H9 (cell line): Measurements from ENCODE around the gene DAPK2. TPM values are rescaled to one million over a fixed set of nuclear protein-coding genes. Genes with fewer than 3 reads are reported as not detected.

ENCODE experiments used
- DNase-seq: peaks from one replicate; pipeline ENCODE4 v3.0.0-alpha.2; 2017
- H2AFZ ChIP-seq: one replicate; pipeline ENCODE4 v1.6.1; 2013; ENCODE audit warnings: mild to moderate bottlenecking, low read length, control low read depth, moderate library complexity
- H2AK5ac ChIP-seq: 2 replicates; pipeline ENCODE4 v1.6.1; 2013; ENCODE audit warnings: low read length, control low read depth, mixed read lengths; ENCODE audit not compliant: insufficient read length
- H2BK120ac ChIP-seq: one replicate; pipeline ENCODE4 v1.6.1; 2013; ENCODE audit warnings: low read depth, mild to moderate bottlenecking, low read length, control low read depth, inconsistent platforms; ENCODE audit not compliant: poor library complexity, severe bottlenecking
- H2BK12ac ChIP-seq: 2 replicates; pipeline ENCODE4 v1.6.1; 2013; ENCODE audit warnings: low read length, control low read depth, mixed read lengths, low read depth; ENCODE audit not compliant: insufficient read length
- H2BK15ac ChIP-seq: 2 replicates; pipeline ENCODE4 v1.6.1; 2013; ENCODE audit warnings: low read depth, low read length, control low read depth
- H2BK20ac ChIP-seq: one replicate; pipeline ENCODE4 v1.6.1; 2013; ENCODE audit warnings: low read depth, mild to moderate bottlenecking, low read length, control low read depth, inconsistent platforms; ENCODE audit not compliant: poor library complexity, severe bottlenecking
- H2BK5ac ChIP-seq: 2 replicates; pipeline ENCODE4 v1.6.1; 2013; ENCODE audit warnings: low read length, control low read depth, mixed read lengths; ENCODE audit not compliant: insufficient read length
- H3K14ac ChIP-seq: 2 replicates; pipeline ENCODE4 v1.6.1; 2013; ENCODE audit warnings: low read length, control low read depth; ENCODE audit not compliant: insufficient read depth
- H3K18ac ChIP-seq: 2 replicates; pipeline ENCODE4 v1.6.1; 2013; ENCODE audit warnings: low read depth, mild to moderate bottlenecking, mixed read lengths, low read length, control low read depth; ENCODE audit not compliant: insufficient read length
- H3K23ac ChIP-seq: 2 replicates; pipeline ENCODE4 v1.6.1; 2013; ENCODE audit warnings: low read length, control low read depth, mixed read lengths, low read depth; ENCODE audit not compliant: insufficient read length
- H3K23me2 ChIP-seq: 2 replicates; pipeline ENCODE4 v1.6.1; 2013; ENCODE audit warnings: low read depth, mild to moderate bottlenecking, mixed read lengths, low read length, control low read depth; ENCODE audit not compliant: insufficient read length, poor library complexity, severe bottlenecking
- H3K27ac ChIP-seq: 2 replicates; pipeline ENCODE4 v1.5.1; 2013; ENCODE audit warnings: low read length, control low read depth, mixed read lengths, low read depth; ENCODE audit not compliant: insufficient read length
- H3K27me3 ChIP-seq: 2 replicates; pipeline ENCODE4 v1.6.1; 2013; ENCODE audit warnings: low read length, control low read depth, inconsistent platforms; ENCODE audit not compliant: insufficient read depth
- H3K4ac ChIP-seq: 2 replicates; pipeline ENCODE4 v1.6.1; 2013; ENCODE audit warnings: low read depth, mild to moderate bottlenecking, control low read depth, inconsistent platforms, low read length, moderate library complexity
- H3K4me1 ChIP-seq: 2 replicates; pipeline ENCODE4 v1.6.1; 2013; ENCODE audit warnings: low read length, control low read depth, inconsistent platforms; ENCODE audit not compliant: insufficient read depth
- H3K4me2 ChIP-seq: 2 replicates; pipeline ENCODE4 v1.6.1; 2013; ENCODE audit warnings: low read length, control low read depth, mixed read lengths; ENCODE audit not compliant: insufficient read length, insufficient read depth
- H3K56ac ChIP-seq: 2 replicates; pipeline ENCODE4 v1.6.1; 2013; ENCODE audit warnings: low read depth, mild to moderate bottlenecking, mixed read lengths, low read length, control low read depth; ENCODE audit not compliant: insufficient read length
- H3K79me1 ChIP-seq: 2 replicates; pipeline ENCODE4 v1.6.1; 2013; ENCODE audit warnings: low read depth, mild to moderate bottlenecking, moderate library complexity, low read length, control low read depth, inconsistent platforms; ENCODE audit not compliant: insufficient read depth, poor library complexity, severe bottlenecking
- H3K79me2 ChIP-seq: 2 replicates; pipeline ENCODE4 v1.6.1; 2013; ENCODE audit warnings: low read length, control low read depth, inconsistent platforms; ENCODE audit not compliant: insufficient read depth
- H3K9ac ChIP-seq: 2 replicates; pipeline ENCODE4 v1.6.1; 2013; ENCODE audit warnings: low read length, control low read depth, mixed read lengths; ENCODE audit not compliant: insufficient read length; ENCODE audit errors: extremely low read depth
- H3K9me3 ChIP-seq: one replicate; pipeline ENCODE4 v1.6.1; 2013; ENCODE audit warnings: low read depth, low read length, inconsistent platforms; ENCODE audit not compliant: control insufficient read depth
- H3T11ph ChIP-seq: one replicate; pipeline ENCODE4 v1.6.1; 2013; ENCODE audit warnings: mild to moderate bottlenecking, low read length, control low read depth, inconsistent platforms
- H4K20me1 ChIP-seq: one replicate; pipeline ENCODE4 v1.6.1; 2013; ENCODE audit not compliant: control insufficient read depth, insufficient read length, insufficient read depth
- H4K5ac ChIP-seq: 2 replicates; pipeline ENCODE4 v1.6.1; 2013; ENCODE audit warnings: low read depth, mild to moderate bottlenecking, mixed read lengths, low read length, control low read depth; ENCODE audit not compliant: insufficient read length
- H4K8ac ChIP-seq: replicated peaks from 2 replicates; pipeline ENCODE4 v1.6.1; 2013; ENCODE audit warnings: low read length, control low read depth, mixed read lengths, low read depth; ENCODE audit not compliant: insufficient read length
- H4K91ac ChIP-seq: 2 replicates; pipeline ENCODE4 v1.6.1; 2013; ENCODE audit warnings: low read depth, mild to moderate bottlenecking, moderate library complexity, mixed read lengths, low read length, control low read depth; ENCODE audit not compliant: insufficient read length
- H3K27ac Mint-ChIP-seq, 3 experiments: 2 replicates in 2 of 3; 3 replicates in 1 of 3; pipeline ENCODE4 v1.8.0; 2020 to 2021; ENCODE audit warnings: mixed read lengths in 3 of 3, mild to moderate bottlenecking in 1 of 3, moderate library complexity in 1 of 3
- H3K27me3 Mint-ChIP-seq: 2 replicates; pipeline ENCODE4 v1.8.0; 2021; ENCODE audit warnings: low read depth, mild to moderate bottlenecking, moderate library complexity, mixed read lengths
- H3K36me3 Mint-ChIP-seq, 3 experiments: 2 replicates in 2 of 3; 3 replicates in 1 of 3; pipeline ENCODE4 v1.8.0; 2020 to 2021; ENCODE audit warnings: low read depth in 3 of 3, mixed read lengths in 3 of 3; ENCODE audit not compliant: insufficient read depth in 1 of 3
- H3K4me1 Mint-ChIP-seq, 2 experiments: 2 replicates each; pipeline ENCODE4 v1.8.0; 2020; ENCODE audit warnings: mixed read lengths in 2 of 2
- H3K4me3 Mint-ChIP-seq, 2 experiments: 2 replicates in 1 of 2; 3 replicates in 1 of 2; pipeline ENCODE4 v1.8.0; 2020 to 2021; ENCODE audit warnings: mild to moderate bottlenecking in 2 of 2, mixed read lengths in 2 of 2, moderate library complexity in 1 of 2
- H3K9me3 Mint-ChIP-seq, 2 experiments: 2 replicates in 1 of 2; 3 replicates in 1 of 2; pipeline ENCODE4 v1.8.0; 2020; ENCODE audit warnings: mild to moderate bottlenecking in 2 of 2, mixed read lengths in 2 of 2, moderate library complexity in 1 of 2
- CTCF ChIP-seq: fragments of 200-600 bp; sonication (generic); conservative IDR thresholded peaks from 3 replicates; pipeline ENCODE4 v1.8.0; 2021; ENCODE audit warnings: antibody characterized with exemption, mild to moderate bottlenecking
- WGBS: extraction: QIAGEN DNeasy Blood & Tissue Kit; methylation state at CpG from one replicate; pipeline ENCODE4 v1.1.7; 2013; ENCODE audit warnings: missing lambda C conversion rate, low lambda C conversion rate, mixed read lengths; ENCODE audit not compliant: insufficient read length; ENCODE audit errors: extremely low coverage; 5-methylcytosine and 5-hydroxymethylcytosine counted together
- total RNA-seq: library from RNA; stranded (reverse); gene quantifications from 2 replicates; pipeline ENCODE4 v1.2.1, GENCODE V29; 2021

The DAPK2 gene
- total RNA-seq, 1 experiment from 2014 or later, result 3.5 TPM

DNA sequence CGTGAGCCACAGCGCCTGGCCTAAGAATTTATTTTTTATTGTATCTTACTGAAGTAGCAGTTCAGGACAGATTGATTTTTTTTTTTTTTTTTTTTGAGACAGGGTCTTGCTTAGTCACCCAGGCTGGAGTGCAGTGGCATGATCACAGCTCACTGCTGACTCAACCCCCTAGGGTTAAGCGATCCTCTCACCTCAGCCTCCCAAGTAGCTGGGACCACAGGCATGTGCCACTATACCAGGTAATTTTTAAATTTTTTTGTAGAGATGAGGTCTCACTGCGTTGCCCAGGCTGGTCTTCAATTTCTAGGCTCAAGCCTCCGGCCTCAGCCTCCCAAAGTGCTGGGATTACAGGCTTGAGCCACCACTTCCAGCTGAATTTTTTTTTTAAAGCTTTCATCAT, 112.8 kb downstream of the DAPK2 start:
- Histone ChIP-seq H2BK15ac (no peak overlapping the region), H3K27ac (no peak overlapping the region), H4K91ac (no peak overlapping the region), H3K4me2 (no peak overlapping the region), H2AK5ac (no peak overlapping the region), H3T11ph (no peak overlapping the region), H3K14ac (no peak overlapping the region), H2BK12ac (no peak overlapping the region), H3K4ac (no peak overlapping the region), H2AFZ (no peak overlapping the region), H4K20me1 (no peaks in the 10 kb centered on the region), H2BK5ac (no peak overlapping the region), H3K18ac (no peak overlapping the region), H3K9ac (no peak overlapping the region), H3K23me2 (no peaks in the 10 kb centered on the region), H3K79me1 (no peaks in the 10 kb centered on the region), H3K27me3 (no peaks in the 10 kb centered on the region), H2BK20ac (no peak overlapping the region), H3K23ac (no peak overlapping the region), H3K4me1 (no peaks in the 10 kb centered on the region), H4K8ac (no peak overlapping the region), H2BK120ac (no peak overlapping the region), H3K79me2 (no peaks in the 10 kb centered on the region), H3K9me3 (no peaks in the 10 kb centered on the region), H4K5ac (no peak overlapping the region), H3K56ac (no peak overlapping the region)
- H3K27me3 Mint-ChIP-seq, result no peaks in the 10 kb centered on the region
- H3K9me3 Mint-ChIP-seq, result no peaks in the 10 kb centered on the region
- no peak overlapping the region for H3K4me3 Mint-ChIP-seq
- H3K4me1 Mint-ChIP-seq, result 0 out of 4 replicates have a peak, but pooled peaks cover 0 to under 1% of the 10 kb centered on the region in 2 experiments
- WGBS, result no CpG with 5 or more reads among the region's 5 CpGs
- no peaks in the 10 kb centered on the region for H3K36me3 Mint-ChIP-seq
- H3K27ac Mint-ChIP-seq, result no peak overlapping the region
- no peak for DNase-seq
- no peak for TF ChIP-seq CTCF
